ENCODE measurements around the gene ARMC2.
"Not testable (repeated sequence)": the region's sequence is repeated elsewhere in the genome, so short reads cannot be mapped to it uniquely, and the experiment has no call there.

ARMC2 gene, protein sequence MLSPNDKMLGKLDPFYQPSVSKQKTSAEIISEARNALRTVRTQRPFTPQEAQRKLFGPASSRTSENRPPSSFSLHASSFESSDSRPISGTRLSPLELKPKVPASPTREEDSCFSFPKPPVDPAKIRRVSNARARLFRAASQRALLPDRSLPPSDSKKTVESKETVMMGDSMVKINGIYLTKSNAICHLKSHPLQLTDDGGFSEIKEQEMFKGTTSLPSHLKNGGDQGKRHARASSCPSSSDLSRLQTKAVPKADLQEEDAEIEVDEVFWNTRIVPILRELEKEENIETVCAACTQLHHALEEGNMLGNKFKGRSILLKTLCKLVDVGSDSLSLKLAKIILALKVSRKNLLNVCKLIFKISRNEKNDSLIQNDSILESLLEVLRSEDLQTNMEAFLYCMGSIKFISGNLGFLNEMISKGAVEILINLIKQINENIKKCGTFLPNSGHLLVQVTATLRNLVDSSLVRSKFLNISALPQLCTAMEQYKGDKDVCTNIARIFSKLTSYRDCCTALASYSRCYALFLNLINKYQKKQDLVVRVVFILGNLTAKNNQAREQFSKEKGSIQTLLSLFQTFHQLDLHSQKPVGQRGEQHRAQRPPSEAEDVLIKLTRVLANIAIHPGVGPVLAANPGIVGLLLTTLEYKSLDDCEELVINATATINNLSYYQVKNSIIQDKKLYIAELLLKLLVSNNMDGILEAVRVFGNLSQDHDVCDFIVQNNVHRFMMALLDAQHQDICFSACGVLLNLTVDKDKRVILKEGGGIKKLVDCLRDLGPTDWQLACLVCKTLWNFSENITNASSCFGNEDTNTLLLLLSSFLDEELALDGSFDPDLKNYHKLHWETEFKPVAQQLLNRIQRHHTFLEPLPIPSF

DNA sequence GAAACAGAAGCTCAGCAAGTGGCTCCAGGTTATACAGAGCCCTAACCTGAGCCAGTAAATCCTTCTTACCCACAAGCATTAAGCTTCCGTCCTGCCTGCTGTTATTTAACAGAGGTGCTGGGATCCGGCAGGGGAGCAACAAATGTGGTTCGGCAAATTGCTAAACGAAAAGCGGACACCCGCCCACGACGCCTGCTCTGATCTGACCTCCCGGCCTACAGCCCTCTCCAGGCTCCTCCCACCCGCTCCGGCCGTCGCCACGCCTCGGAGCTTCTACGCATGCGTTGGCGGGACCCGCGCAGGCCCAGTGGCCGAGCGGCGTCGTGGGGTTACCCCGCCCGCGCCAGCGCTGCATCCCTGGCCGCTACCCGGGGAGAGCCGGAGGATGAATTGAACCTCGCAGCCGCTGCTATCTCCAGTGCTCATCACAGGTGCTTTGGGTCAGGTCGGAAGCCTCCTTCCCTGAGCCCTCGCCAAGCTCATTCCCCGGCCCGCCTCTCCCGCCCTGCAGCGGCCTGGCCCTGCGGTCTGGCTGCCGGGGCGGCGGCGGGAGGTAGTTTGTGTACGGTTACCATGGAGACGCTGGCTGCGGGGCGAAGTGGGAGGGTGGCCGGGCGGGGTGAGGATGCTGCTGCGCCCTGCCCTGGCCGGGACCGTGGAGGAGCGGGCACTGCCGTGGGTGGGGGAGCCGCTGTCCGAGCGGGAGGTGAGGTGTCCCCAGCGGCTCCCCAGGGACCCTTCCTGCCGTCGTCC, at the start of gene ARMC2:
ARMC2 (plus strand) TSS at position 307 of the 753 bp plus-strand sequence. CDS start 5,846 bp downstream, outside the sequence.
- DNase-seq (ENCODE audit: low read depth in 2 of 2), result peak; percentile 60 to 81

DNA sequence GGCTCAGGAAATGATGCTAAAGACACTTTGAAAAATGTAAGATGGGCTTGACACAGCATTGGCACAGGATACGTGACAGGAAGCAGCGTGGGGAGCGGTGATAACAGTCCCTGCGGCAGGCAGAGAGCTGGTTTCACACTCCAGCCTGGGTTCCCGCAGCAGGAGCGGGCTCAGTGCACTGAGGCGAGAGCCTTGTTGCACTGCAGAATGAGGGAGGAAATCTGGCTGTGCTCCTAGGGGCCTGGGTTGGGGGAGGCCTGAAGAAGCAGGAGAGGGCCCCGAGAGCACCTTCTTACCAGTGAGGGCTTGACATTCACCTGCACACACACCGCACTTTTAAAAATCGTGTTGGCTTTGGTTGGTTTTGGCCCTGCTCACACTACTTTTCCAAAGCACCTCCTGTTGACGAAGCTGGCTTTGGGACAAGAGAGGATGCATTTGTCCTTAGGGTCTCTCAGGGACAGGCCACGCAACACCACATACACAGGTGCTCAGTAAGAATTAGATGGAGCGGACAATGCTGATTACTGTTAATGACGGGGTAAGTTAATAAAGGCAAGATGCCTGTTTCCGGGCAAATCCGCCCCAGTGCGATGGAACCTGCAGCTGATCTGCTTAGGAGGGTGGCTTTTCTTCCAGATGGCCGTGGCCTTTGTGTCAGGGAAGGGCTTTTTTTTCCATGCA, 49.4 kb upstream of the ARMC2 start:
- peak; percentile 30 to 45 for DNase-seq (ENCODE audit: low read depth in 2 of 2)

DNA sequence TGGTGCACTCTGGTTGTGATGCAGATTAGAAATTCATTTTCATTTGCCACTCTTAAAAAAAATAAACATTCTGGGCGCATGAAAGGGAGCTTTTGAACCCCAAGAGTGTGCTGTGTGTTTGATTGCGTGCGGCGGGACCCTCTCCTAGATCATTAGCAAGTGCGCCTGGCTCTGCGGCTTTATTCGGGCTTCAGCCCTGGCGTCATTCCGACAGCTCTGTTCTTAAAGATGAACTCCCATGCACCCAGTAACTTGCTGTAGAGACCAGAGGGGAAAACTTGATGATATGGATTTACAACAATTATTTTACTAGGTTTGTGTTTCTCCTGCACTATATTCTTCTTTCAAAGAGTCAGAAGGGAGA, 48.9 kb upstream of the ARMC2 start:
- no peak for DNase-seq (ENCODE audit: low read depth in 2 of 2)

DNA sequence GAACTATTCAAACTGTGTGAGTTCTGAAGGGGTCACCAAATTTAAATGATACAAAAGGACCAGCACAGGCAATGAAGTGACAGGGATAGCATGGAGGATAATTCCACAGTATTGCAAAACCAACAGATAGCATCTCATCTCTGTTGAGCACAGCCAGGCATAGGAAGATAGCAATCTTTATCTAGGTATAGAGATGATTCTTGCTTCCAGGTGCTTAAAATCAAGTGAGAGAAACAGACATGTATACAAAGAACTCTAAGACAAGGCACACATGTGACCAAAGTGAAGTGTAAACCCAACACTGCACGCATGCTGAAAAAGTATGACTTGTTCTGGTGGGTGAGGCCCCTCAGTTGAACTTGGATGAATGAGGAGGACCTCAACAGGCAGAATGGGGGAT, 48.4 kb upstream of the ARMC2 start:
- DNase-seq (ENCODE audit: low read depth in 2 of 2), result no peak

DNA sequence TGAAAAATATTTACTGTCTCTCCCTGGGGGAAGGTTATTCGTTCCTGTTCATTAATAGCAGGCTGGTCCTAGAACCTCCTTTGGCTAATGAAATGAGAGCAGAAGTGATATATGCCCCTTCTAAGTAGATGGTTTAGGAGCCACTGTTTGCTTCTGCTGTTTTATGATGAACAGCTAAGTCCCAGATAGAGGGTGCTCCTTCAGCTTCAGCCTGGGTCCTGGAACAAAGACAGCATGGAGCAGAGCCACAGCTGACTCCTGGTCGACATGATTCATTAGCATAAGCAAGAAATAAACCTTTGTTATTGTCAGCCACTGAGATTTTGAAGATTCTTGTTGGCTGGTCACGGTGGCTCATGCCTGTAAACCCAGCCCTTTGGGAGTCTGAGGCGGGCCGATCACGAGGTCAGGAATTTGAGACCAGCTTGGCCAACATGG, 47.8 kb upstream of the ARMC2 start:
- DNase-seq (ENCODE audit: low read depth in 2 of 2), result no peak

DNA sequence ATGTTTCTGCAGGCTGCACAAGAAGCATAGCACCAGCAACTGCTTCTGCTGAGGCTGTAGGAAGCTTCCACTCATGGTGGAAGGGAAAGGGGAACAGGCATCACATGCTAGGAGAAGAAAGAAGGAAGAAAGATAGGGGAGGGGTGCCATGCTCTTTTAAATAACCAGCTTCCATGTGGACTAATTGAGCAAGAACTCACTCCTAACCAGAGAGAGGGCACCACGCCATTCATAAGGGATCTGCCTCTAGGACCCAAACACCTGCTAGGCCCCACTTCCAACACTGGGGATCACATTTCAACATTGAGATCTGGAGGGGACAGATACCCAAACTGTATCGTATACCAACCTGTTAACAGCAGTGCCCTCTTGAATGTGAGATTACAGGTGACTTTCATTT, 46.9 kb upstream of the ARMC2 start:
- no peak for DNase-seq (ENCODE audit: low read depth in 2 of 2)

DNA sequence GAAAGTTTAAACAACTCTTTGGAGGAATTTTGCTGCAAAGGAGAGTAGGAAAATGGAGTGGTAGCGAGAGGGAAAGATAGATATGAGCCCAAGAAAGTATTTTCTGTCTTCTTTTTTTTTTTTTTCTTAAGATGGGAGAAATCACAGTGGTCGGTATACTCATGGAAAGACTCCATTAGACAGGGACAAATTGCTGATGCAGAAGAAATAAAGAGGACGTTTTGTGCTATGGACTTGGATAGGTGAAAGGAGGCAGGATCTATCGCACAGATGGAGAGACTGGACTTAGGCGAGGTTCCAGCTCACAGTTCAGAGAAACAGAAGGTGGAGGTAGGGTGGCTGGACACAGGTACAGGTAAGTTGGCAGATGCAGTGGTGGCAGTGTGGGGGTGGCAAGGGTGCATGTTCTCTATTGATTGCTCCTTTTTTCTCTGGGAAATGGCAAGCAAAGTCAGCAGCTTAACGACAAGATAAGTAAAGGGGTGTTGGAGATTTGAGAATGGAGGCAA, 44.2 kb upstream of the ARMC2 start:
- no peak for DNase-seq (ENCODE audit: low read depth in 2 of 2)

DNA sequence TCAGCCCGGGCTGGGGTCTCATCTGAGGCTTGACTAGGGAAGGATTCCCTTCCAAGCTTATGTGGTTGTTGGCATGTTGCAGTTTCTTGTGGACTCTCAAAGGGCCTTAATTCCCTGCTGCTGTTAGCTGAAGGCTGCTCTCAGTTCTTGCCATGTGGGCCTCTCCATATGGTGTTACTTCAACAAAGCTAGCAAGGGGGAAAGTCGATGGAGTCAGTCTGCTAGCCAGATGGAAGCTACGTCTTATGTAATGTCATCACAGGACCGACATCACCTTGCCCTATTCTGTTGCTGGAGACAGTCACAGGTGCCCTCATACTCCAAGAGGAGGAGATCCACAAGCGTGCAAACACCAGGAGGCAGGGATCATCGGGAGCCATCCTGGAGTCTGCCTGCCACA, 43.3 kb upstream of the ARMC2 start:
- no peak for DNase-seq (ENCODE audit: low read depth in 2 of 2)

DNA sequence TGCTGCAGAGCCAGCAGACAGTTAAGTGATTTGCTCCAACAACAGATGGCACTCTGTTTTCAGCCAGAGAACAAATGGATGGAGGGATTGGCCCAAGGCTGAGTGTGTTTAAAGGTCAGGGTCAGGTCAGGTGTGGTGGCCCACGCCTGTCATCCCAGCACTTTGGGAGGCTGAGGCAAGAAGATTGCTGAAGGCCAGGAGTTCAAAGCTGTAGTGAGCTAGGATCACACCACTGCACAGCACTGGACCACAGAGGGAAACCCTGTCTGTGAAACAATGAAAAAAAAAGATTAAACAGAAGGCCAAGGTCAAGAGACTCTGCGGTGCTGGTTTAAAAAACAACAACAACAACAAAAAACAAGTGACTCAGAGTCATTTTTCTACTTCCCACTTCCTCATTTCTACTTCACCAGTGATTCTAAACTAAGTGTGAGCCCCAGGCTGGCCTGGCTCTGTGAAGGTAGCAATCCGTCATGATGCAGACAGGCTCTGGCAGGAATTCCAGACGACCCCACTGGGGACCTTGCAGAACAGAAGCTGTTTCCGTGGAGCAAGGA, 42.5 kb upstream of the ARMC2 start:
- no peak for DNase-seq (ENCODE audit: low read depth in 2 of 2)

DNA sequence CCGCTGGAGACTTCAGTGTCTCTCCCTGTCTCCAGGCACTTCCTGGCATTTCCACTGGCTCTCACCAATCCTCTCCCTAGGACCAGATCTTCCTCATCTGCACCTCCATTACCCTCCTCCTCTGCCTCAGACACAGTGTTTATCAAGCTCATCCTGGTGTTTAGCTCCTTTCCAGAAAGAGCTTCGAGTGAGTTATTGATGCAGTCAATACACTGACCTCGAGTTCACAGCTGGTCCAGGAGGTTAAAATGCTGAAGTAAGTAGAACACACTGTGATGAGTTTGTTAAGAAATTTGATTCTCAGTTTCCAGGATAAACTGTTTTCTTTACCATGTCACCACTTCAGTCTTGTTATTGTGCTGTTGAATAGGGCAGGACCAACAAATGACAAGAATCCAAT, 42.1 kb upstream of the ARMC2 start:
- DNase-seq (ENCODE audit: low read depth in 2 of 2), result no peak

DNA sequence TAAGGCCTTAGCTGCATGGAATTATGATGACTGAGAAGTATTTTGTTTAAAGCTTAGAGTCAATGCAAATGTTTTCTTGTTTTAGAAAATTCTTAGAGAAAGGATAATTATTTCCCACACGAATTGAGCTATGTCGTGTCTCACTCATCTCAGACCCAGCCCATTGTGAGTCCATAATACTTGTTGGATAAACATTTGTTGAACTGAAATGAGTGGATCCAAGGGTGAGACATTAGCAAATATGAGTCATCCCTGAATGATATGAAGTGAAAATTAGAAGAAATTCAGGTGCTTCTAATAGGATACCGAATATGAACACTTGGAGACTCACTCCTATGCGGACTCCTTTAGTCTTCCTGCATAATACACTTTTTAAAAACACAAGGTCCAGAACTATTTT, 41.6 kb upstream of the ARMC2 start:
- no peak for DNase-seq (ENCODE audit: low read depth in 2 of 2)

DNA sequence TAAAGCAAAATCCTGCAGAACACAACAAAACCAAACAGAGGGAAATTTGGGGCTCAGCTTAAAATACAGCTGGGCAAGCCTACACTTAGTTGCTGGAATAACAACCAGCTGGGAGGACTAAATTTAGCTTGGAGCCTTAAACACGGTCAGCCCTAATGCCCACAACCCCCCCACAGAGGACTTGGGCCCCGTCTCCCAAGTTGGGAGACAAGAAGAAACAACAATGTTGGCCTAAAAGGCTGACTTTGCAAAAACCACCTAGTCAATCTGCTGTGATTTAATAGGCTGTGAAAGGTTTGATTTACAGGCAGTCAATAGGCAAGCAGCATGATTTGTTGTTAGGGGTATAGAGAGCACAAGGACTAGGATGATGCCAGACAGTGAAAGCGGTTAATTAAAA, 40.3 kb upstream of the ARMC2 start:
- no peak for DNase-seq (ENCODE audit: low read depth in 2 of 2)

DNA sequence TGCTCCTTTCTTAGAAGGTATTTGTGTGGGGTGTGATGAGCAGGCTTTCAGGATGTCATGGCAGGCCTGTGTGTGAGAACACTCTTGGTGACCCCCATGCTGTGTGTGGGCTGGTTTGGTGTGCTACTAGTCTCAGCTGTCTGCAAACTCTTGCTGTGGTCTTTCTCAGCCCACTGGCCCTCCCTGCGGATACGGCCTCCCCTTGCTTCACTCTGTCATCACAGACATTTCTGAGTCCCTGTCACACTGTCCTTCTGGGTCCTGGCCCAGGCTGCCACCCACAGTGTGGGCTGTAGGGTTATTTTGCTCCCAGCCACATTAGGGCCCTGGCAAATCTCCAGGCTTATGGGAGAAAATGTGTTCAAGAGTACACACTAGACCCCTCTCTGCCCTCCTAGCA, 39.0 kb upstream of the ARMC2 start:
- DNase-seq (ENCODE audit: low read depth in 2 of 2), result no peak

DNA sequence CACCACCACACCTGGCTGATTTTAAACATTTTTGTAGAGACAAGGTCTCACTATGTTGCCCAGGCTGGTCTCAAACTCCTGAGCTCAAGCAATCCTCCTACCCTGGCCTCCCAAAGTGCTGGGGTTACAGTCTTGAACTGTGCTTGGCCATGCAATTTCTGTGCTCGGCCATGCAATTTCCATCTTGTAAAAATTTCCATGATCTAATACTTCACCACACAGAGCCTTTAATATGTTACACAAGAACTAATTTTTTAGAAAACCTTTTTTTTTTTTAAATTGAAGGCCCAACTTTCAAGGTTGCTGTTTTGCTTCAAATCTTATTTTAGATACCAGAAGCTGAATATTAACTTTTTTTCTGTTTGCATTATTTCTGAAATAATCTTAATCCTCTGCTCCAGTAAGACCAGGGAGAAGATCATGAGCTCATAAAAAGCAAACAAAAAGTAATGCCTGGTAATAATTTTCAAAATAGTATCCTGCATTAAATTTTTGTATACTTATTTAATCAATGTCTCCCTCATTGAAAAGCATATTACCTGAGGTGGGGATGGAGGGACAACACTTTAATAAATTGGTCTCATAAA, 38.1 kb upstream of the ARMC2 start:
- no peak for DNase-seq (ENCODE audit: low read depth in 2 of 2)

DNA sequence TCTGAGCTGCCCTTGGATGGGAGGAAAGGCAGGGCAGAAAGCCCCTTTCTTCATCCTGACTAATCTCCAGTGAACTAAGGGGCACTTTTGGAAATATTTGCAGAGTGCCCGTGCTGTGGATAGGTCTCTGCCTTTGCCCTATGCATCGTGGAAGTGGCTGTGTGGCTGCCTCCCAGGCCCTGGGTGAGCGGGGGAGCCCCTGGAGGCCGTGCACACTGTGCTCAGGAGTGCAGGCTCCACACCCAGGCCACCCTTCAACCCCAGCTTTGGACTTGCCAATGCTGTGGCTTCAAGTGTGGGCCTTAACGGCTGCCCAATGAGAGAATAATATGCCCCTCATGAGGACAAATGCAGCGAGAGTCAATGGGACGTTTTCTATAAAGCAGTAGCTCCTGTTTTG, 36.7 kb upstream of the ARMC2 start:
- no peak for DNase-seq (ENCODE audit: low read depth in 2 of 2)

DNA sequence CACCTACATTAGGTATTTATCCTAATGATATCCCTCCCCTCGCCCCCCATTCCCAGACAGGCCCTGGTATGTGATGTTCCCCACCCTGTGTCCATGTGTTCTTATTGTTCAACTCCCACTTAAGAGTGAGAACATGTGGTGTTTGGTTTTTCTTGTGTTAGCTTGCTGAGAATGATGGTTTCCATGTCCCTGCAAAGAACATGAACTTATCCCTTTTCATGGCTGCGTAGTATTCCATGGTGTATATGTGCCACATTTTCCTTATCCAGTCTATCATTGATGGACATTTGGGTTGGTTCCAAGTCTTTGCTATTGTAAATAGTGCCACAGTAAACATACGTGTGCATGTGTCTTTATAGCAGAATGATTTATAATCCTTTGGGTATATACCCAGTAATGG, 35.0 kb upstream of the ARMC2 start:
- not testable (repeated sequence) for DNase-seq (ENCODE audit: low read depth in 2 of 2)

DNA sequence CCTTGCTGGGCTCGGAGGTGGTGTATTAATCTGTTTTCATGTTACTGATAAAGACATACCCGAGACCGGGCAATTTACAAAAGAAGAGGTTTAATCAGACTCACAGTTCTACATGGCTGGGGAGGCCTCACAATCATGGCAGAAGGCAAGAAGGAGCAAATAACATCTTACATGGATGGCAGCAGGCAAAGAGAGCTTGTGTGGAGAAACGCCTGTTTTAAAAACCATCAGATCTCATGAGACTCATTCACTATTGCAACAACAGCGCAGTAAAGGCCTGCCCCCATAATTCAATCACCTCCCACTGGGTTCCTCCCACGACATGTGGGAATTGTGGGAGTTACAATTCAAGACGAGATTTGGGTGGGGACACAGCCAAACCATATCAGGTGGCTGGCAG, 30.9 kb upstream of the ARMC2 start:
- not testable (repeated sequence) for DNase-seq (ENCODE audit: low read depth in 2 of 2)

DNA sequence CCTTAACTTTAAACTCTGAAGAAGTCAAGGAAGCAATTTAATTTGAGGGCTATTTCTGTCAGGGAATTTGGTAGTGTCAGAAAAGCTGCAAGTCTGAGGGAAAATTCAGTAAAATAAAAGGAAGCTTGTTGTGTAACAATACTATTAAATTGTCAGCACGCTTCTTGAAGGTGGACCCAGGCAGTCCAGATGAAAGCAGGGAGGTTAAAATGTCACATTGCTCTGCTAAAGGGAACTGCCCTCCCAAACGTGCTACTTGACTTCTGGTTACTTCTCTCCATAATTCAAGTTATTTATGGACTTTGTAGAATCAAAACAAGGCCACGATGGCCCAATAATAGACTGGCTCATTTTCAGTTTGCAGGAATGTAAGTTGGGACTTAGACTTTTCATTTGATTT, 28.2 kb upstream of the ARMC2 start:
- no peak for DNase-seq (ENCODE audit: low read depth in 2 of 2)

DNA sequence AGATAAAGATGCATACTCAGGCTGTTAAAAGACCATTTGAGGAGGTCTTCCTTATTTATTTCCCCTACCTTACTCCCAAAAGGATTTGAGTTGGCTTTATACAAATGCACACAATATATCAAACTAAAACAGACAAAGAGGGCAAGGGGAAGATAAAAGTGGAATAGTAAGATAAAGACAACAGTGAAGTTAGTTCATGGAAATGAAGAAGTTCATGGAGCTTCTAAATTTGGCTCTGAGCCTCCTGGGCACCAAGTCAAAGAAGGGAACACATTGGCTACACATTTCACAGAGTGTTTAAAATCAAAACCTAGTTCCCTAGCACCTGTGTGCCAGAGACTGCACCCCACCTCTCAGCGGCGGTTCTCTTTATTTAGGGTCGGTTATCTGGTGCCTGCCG, 25.8 kb upstream of the ARMC2 start:
- DNase-seq (ENCODE audit: low read depth in 2 of 2), result no peak

DNA sequence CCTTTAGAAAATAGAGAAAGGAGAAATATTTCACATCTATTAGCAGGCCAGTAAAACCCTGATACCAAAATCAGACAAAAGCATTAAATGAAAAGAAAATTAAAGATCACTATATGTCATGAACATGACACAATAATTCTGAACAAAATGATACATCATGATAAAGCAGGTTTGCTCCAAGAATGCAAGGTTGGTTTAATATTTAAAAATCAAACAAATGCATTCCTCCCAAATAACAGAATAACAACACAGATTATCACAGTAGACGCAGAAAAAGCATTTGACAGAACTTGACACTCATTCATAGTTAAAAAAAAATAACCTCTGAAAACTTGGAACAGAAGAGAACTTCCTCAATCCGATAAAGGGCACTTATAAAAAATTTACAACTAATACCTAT, 22.9 kb upstream of the ARMC2 start:
- no peak for DNase-seq (ENCODE audit: low read depth in 2 of 2)

DNA sequence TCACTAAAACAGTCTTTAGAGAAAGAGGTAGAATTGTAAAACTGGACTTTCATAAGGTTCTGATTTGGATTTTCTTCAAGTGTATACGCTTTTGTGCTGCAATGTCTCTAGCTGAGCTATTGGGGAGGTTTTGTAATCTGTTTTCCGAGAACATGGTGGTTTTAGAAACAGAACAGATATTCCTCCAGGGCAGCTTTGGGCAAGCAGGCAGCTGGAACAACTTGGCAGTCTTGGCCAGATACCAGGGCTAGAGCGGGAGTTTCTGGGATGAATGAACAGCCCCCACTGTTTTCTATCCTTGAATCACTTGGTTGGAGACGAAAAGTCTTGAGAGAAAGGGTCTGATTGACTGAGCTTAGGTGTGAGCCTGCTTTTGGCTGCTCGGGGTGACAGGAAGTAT, 17.1 kb upstream of the ARMC2 start:
- no peak for DNase-seq (ENCODE audit: low read depth in 2 of 2)
